ENCODE measurements around the gene GSPT1.

Gene GSPT1

DNA sequence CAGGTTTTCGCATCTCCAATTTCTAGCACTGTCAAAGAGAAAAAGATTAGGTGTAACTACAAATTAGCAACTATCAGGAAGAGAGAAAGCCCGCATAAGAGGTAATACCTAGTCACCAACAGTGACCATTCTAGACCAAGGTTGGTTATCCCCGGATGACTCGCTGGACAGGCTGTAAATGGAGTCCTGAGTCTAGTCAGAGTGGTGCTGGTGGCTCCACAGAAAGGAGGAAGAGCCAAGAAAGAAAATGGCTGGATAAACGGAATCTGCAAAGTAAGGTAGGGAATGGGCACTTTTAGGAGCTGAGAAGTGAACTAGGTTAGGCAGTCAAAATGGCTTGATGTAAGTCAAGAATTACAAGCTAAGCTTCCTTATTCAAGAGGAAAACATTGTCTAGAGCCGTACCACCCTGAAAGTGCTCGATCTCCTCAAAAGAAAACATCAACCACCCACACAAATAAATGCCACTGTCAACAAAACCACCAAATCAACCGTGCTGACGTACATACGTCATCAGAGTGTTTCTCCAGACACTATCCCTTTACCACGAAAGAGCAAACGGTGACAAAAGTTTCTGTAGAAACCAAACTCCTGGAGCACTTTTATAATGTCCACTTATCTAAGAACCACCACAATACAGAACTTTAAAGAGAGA is 2.2 kb downstream of the GSPT1 start:
- DNase-seq (ENCODE audit: low spot score), result peak; percentile 16

DNA sequence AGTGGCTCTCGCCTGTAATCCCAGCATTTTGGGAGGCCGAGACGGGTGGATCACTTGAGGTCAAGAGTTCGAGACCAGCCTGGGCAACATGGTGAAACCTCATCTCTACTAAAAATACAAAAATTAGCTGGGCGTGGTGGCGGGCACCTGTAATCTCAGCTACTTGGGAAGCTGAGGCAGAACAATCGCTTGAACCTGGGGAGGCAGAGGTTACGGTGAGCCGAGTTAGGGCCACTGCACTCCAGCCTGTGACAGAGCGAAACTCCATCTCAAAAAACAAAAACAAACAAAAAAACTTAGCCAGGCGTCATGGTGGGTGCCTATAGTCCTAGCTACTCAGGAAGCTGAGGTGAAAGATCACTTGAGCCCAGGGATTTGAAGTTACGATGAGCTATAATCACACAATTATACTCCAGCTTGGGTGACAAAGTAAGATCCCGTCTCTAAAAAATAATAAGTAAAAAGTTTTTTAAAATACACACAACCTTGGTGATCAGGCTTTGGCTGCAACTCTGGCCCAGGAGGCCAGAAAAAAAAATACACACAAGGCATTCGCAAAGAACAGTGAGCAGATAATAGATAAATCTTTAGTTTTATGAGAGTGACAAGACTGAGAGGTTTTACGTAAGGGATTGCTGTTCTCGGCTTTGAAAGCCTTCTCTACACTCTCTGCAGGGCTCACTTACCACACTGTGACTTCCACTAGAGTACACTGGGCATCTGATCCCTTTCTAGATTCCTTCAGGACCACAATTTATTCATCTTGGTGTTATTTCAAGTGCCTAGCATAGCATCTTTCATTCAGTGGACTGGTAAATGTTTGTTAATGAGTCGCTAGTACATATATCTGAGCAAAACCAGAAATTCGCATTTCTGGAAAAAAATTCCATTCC is 5.9 kb downstream of the GSPT1 start:
- DNase-seq (ENCODE audit: low spot score), result no peak

DNA sequence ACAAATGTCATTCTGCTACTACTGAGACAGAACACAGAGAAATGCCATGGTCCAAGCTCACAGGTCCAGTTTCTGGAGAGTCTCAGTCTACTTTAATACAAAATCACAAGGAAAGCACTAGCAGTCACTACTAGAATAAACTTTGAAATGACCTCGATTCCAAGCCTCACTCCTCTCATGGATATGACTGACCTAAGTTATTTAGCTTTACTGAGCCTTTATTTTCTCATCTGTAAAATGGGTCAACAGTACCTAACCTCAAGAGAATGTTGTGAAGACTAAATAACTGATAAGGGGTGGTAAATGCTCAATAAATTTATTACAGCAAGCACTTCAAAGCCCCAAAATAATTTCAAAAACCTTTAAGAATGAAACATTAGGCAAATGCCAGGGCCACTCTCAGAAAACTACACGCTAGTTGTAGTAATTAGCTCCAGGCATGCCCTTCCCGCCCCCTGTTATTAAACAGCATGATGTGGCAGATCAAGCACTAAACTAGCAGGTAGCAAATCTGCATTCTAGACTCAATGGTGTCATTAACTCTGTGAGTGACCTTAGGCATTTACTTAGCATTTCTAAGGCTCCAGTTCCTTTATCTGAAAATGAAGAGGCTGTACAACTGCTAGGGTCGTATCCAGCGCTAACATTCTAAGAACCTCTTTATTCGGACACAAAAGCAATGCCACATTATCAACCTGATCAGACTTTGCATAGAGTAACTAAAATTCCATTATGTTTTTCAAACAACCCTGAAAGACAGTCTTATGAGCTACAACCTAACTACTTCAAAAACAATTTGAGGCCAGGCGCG is 8.4 kb downstream of the GSPT1 start:
- DNase-seq (ENCODE audit: low spot score), result no peak

DNA sequence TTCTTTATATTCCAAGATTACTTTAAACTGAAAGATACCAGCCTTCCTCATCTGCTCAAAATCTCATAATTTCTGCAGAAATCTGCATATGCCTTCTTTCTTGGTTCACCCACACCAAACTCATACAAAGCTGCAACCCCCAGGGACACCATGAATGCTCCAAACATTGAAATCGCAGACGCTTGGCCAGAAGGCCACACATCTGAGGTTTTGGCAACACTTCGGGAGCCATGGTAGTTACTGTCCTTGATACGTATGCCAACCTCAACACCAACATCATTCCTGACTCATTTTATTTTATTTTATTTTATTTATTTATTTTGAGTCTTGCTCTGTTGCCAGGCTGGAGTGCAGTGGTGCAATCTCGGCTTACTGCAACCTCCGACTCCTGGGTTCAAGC is 11.8 kb downstream of the GSPT1 start:
- DNase-seq (ENCODE audit: low spot score), result no peak

DNA sequence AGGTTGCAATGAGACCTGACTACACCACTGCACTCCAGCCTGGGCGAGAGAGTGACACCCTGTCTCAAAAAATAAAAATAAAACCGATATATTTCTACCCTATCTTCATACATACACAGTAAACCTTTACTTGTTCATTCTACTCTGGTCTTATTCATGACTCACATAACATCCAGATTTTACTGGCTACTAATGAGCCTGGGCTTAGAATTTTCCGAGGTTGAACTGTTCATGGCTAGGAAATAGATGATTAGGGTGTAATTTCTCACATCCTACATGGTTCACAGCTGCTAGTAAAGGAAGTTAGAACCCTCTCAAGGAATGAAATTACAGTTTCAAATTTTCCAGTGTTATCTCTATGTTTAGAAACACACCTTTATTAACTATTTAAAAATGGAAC is 14.7 kb downstream of the GSPT1 start:
- no peak for DNase-seq (ENCODE audit: low spot score)

DNA sequence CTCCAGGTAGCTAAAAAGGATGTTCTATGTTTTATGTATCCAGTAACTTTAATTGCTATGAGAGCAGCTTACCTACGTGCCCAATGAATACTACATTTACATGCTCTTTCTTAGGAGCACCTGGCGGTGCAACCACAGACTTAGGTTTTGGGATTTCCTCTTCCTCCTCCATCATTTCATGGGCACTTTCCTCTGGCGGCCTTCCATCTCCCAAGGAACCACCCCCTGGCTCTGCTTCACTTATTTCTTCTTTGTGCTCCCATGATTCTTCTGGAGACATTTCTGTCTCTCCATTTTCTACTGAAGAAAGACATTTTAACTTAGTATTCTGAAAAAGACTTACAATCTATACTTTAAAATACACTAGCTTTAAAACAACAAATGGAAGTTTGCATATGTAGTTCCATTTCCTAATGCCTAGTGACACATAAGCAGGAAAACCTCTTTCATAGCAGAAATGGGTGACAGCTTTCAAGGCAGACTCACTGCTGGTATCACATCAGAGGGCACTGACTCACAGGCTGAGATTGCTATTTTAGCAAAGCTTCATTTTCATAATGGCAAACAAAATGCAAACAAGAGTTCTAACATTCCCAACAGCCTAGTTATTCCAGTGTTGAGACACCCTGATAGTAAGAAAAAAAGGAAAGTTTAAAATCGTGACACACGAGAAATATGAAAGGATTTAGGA is 19.1 kb downstream of the GSPT1 start:
- no peak for DNase-seq (ENCODE audit: low spot score)

DNA sequence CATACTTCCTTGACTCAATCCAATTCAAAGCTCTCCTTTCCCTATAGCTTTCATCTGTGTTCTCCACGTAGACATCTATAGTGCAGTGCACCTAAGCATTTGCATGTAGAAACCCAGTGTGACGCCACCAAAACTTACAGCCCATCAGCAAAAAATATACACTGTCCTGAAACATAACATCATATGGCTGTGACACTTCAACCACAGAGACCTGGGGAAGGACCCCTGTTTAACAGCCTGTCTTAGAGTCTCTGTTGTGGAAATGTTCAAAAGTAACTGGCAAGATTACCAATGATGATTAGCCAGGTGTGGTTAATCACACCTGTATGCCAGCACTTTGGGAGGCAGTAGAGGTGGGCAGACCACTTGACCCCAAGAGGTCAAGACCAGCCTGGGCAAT is 22.2 kb downstream of the GSPT1 start:
- DNase-seq (ENCODE audit: low spot score), result no peak

DNA sequence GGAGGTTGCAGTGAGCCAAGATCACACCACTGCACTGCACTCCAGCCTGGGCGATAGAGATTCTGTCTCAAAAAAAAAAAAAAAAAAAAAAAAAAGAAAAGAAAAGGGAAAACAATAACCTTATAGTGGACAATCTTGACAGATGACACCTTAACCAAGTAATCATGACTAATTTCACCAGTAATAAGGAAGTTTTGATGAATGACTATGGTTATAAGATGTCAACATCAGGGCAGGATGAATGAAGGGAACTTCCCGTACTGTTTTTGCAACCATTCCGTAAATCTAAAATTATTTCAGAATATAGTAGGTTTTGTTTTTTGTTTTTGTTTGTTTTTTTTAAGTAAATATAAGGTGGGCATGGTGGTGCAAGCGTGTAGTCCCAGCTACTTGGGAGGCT is 23.0 kb downstream of the GSPT1 start:
- no peak for DNase-seq (ENCODE audit: low spot score)

DNA sequence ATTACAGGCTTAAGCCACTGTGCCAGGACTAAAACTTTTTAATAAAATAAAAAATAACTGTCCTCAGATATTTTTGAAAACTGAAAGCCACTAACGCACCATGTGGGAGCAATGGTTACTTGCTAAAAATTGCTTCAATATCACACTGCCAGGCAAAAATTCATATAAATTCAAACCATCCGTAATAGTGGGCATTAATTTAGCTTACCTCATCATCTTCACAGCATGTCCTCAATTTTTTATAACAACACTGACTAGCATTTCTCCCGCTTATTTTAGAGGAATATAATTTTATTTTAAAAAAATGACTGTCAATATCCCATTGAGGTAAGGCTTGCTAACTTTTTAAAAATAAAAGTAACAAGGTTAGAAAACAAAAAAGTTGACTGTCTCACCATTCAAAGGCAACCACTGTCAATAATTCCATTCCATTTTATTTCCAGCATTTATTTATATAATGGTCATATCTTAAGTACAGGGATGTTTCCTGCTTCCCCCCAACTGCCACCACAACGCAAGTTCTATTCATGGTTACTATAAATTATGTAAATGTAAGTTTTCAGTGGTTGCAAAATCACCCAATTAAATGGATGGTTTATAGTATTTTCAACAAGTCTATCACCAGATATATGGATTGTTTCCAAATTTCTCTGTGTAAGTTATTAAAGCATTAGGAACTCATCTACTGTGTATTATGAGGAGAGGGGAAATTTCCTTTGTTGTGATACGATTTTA is 25.4 kb downstream of the GSPT1 start:
- DNase-seq (ENCODE audit: low spot score), result no peak

DNA sequence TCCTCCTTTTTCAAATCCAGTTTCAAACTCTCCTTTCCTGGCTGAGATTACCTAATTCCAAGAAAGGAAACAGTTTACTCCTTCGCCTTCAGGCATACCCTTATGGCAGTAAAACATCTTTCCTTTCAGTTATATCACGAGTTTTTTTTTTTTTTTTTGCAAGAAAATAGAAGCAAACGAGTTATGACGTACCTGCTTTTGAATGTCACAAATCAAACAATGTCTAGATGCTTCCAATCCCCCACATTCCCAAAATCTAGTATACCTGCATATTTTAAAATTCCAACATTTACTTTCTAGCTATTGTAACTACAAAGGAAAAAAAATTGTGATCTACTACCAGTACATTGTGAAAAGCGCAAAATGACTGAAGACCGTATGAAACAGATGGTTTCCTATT is 28.9 kb downstream of the GSPT1 start:
- no peak for DNase-seq (ENCODE audit: low spot score)

DNA sequence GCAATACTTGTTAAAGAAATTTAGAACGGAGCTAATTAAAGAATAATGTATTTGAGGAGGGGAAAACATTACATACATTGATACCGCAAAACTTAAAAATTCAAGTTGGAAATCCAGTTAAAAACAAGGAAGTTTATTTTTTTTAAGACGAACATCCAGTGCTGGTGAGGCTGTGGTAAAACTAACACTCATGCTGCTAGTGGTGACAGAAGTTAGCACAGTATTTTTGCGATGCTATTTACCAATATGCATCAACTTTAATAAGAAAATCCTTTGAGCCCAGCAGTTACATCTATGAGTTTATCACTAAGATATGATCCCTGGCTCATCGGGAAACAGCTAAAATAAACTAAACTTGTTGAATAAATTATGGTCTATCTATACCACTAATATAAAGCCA is 31.7 kb downstream of the GSPT1 start:
- no peak for DNase-seq (ENCODE audit: low spot score)

DNA sequence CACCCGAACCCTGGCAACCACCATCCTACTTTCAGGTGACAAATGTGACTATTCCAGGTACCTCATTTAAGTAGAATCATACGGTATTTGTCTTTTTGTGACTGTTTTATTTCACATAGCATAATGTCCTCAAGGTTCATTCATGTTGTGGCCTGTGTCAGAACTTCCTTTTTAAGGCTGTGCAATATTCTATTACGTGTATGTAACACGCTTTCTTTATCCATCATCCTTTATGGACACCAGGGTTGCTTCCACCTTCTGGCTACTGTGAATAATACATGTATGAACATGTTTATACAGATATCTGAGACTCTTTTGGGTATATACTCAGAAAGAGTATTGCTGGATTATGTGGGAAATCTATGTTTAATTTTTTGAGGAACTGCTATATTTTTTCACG is 35.7 kb downstream of the GSPT1 start:
- DNase-seq (ENCODE audit: low spot score), result no peak

DNA sequence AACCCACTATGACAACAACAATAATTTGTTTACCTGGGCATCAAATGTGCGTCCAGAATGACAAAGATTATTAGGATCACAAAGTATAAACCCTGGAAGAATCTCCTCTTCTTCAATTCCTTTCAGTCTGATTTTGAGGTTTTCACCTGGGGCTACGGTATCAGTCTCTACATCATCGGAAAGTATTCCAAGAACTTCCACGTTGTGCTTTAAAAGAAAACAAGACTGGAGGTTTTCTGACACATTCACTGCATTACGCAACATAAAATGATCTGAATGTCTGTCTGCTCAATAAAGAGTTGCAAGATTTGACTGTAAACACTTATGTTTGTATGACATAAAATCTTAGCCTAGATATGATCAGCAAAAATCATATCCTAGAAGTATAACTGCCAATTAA is 38.4 kb downstream of the GSPT1 start:
- no peak for DNase-seq (ENCODE audit: low spot score)

DNA sequence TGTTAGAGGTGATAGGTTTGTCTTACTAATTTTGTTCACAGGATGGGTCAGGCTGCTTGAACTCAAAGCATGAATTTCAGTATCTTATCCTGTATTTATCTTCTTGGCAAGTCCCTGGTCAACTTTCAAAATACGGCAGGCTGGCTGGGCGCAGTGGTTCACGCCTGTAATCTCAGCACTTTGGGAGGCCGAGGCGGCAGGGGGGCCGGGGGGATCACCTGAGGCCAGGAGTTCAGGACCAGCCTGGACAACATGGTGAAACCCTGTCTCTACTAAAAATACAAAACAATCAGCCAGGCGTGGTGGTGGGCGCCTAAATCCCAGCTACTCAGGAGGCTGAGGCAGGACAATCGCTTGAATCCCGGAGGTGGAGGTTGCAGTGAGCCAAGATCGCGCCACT is 39.5 kb downstream of the GSPT1 start:
- no peak for DNase-seq (ENCODE audit: low spot score)

DNA sequence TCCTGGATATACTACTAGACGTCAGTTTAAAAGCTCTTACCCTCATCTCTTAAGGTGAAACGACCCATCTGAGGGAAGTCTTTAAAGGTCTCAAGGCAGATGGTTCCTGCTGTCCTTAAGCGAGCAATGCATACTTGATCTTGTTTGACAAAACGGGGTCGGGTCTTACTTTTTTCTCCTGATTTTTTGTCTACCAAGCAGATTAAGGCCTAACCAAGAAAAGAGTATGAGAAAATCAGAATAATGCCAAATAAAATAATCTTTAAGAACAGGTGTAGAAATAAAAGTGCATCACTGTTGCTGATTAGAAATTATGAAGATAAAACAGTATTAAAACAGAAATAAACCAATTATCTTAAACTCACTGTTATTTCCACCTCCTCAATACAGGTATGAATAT is 40.0 kb downstream of the GSPT1 start:
- DNase-seq (ENCODE audit: low spot score), result no peak

DNA sequence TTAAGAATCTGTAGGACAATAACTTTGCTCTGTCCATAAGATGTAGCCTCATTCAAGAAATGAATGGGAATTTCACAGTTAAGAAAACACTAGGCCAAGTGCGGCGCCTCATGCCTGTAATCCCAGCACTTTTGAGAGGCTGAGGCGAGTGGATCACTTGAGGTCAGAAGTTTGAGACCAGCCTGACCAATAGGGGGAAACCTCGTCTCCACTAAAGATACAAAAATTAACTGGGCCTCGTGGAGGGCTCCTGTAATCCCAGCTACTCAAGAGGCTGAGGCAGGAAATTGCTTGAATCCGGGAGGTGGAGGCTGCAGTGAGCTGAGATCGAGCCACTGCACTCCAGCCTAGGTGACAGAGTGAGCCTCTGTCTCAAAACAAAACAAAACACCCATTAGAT is 44.6 kb downstream of the GSPT1 start:
- no peak for DNase-seq (ENCODE audit: low spot score)

DNA sequence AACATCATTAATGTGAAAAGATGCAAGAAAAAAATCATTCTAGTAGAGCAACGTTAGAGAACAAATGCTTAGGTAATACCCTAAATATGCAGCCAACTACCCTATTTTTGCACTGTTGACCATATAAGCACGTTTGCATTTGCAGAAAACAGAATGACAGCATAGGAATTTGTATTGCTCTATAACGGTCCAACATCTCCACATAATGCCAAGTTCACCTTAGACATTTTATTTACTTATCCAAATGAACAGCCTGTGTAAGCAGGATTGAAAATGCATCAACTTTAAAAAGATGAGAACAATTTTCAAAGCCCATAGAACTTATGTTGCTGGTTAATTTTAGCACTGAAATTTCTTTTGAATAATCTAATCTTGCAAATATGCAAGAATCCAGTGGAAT is 45.4 kb downstream of the GSPT1 start:
- DNase-seq (ENCODE audit: low spot score), result no peak

DNA sequence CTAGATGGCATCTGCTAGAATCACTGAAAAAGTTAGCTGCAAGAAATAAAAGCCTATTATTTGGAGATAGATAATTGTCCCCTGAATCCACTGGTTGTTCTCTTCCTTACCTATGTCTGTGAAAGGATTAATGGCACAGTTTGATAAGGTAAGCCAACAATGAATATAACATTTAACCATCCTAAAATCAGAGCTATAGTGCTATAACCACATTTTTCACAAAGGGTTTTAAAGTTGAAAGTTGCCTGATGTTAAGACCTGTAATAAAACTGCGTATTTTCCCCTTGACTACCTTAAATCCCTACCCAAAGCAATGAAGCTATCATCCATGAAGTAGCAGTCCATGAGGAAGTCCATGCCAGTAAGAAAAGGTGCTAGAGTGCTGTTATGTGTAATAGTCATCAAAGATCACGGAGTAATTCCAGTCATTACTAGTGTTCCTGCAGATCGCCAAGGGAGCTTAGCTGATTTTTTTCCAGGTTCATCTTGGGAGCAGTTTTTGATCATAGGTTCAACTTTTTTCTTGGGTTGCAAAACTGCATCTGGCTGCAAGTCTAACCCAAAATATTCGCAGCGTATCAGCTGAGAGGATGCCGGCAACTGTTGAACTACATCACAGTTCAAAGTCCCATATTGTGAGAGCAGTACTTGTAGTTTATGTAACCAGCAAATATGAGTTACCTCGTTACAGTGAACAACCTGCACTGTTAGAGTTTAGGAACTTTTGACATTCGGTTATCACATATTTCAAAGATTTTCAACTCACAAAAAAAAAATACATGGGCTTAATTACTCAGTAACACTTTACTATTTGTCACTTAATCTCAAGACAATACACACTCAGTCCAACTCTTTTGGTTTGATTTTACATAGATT is 46.2 kb downstream of the GSPT1 start:
- no peak for DNase-seq (ENCODE audit: low spot score)

DNA sequence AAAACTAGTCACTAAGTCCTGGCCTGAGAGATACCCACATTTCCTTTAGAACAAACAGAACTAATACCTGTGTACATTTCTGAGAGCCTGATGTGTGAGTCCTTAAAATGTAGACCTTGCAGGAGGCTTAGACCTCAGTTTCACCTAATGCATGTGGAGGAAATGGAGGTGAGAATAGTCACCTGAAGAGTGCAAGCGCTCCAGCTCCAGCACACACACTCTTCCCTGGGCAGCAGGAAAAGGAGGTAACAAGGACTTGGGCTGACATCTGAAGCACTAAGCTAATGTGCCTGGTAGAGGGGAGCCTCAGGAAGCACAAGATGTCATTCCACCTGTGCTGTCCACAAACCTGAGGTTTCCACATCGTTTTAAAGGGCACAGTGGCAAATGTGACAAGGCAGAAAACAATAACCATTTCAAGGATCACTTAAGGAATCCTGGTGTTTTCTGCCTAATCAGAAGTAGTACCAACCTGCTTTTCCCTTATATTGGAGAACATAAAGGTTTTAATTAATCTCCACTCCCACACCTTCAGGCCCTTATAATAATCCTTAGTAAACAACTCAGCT is 47.3 kb downstream of the GSPT1 start:
- no peak for DNase-seq (ENCODE audit: low spot score)

DNA sequence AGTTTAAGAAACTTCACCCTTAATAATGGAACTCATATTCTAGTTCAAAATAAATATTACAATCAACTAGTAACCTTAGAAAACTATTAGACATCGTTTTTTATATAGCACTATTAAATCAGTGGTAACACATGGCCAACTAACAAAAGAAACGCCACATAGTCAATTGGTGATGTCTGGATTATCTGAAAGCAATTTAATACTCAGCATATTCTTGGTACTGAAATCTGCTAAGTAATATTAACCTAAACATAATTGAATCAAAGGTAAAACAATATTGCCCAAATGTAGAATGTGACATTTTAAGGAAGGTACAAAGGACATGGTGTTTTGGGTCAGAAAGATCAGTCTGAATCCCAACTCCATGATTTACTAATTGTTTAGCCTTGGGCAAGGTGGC is 53.3 kb downstream of the GSPT1 start:
- no peak for DNase-seq (ENCODE audit: low spot score)
